Aortic smooth muscle cell (primary cell): ENCODE measurements around the gene GLI2. TPM values are rescaled to one million over a fixed set of nuclear protein-coding genes. Genes with fewer than 3 reads are reported as not detected.

ENCODE experiments used
- total RNA-seq: library from RNA; depleted of rRNA; stranded (reverse); fragments of >200 nt; gene quantifications from 2 replicates; pipeline ENCODE4 v1.2.3, GENCODE V29; 2014

The GLI2 gene
- 2.4 and 2.9 TPM in 2 replicates for total RNA-seq

DNA sequence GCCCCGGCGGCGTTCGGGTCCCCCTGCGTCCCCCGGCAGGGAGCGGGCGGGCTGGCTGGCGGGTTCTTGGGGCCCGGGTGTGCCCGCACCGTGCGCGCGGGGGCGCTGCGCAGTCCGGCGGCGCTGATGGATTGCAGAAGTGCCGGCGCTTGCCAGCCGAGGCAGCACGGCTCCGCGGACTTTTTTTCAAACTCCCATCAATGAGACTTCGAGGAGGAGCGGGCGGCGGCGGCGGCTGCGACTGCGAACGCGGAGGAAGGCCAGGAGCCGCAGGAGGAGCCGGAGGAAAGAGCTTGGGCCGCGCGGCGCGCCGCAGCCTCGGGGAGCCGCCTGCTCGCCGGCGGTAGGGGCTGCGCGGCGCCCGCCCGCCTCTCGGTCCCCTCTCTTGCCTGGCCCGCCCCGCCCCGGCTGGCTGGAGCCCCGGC lies at the start of gene GLI2:
GLI2 (plus strand) TSS at position 123 of the 425 bp plus-strand sequence. CDS start 61,453 bp downstream, outside the sequence.

